ENCODE data around the gene ZNF716.
"Not testable (repeated sequence)": the region's sequence is repeated elsewhere in the genome, so short reads cannot be mapped to it uniquely, and the experiment has no call there.

The ZNF716 gene

GRCh38 chr7:57449904-57450303, at the start of gene ZNF716:
ZNF716 (plus strand) TSS chr7:57450177; CDS start chr7:57450289, 112 bp downstream.
- DNase-seq (ENCODE audit: low spot score): no peak

DNA sequence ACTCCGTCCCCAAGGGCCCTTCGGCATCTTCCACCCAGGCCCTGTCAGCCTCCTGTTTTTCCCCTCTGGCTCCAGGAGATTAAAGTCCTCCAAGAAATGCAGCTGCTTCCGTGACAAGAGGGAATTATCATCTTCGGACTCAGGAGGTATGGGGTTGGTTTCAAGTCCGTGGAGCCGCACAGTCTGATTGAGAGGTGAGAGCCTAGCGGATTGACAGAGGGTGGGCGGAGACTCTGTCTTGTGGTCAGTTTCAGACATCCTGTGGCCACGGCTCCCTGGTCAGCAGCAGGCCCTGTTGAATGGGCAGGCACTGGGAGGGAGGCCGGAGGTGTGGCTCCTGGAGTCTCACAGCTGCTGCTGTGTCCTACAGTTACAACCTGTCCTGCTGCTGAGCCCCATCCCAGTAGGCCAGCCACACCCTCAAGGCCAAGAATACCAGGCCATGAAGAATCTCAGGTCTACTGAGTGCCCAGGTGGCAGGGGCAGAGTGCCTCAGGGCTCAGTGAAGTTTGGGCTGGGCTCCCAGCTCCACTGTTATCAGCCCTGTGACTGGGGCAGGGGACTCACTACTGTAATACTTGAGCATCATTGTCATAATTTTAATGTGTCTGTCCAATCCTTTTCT, 49.3 kb upstream of the ZNF716 start:
- DNase-seq (ENCODE audit: low spot score): no peak

DNA sequence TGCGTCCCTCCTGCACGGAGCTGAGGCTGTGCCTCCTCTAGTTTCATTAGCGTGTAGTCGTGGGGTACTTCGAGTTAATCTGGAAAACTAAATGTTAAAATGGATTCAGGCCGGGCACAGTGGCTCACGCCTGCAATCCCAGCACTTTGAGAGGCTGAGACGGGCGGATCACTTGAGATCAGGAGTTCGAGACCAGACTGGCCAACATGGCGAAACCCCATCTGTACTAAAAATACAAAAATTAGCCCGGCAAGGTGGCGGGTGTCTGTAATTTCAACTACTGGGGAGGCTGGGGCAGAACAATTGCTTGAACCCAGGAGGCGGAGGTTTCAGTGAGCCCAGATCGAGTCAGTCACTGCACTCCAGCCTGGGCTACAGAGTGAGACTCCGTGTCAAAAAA, 46.9 kb upstream of the ZNF716 start:
- not testable (repeated sequence) for DNase-seq (ENCODE audit: low spot score)

DNA sequence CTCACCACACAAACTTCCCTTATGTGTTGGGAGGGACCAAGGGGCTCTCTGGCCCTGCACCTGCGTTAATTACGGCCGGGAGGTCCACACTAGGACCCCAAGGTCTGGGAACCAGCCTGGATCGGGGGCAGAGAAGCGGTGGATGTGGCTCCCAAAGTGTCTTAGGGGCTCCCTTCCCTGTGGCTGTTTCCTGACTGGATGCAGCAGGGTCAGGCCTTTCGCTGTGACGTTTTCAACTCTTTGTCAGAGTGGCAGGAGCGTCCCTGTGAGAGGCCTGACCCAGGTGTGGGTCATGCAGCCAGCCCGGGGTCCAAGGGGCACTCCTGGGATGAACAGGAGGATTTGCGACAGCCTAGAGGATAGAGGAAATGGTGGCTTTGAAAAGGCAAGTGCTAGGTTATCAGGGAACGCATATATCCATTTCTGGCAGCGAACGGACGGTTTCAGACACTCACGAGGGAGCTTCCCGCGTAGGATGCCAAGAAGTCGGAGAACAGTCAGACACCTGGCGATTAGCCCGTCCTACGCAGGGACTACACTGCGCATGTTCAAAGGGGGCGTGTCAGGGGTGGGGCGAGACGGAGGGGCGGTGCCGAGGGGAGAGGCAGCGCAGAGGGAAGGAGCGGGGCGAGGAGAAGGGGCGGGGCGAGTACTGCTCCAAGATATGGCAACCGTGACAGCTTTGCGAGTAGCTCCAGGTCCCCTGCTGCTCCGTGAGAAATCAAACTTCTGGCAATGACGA, 46.2 kb upstream of the ZNF716 start:
- no peak for DNase-seq (ENCODE audit: low spot score)

- no peak for DNase-seq (ENCODE audit: low spot score)
These were observed 45.5 kb upstream of the ZNF716 start for GRCh38 chr7:57404343-57404966.

- no peak for DNase-seq (ENCODE audit: low spot score)
These were observed 45.0 kb upstream of the ZNF716 start for GRCh38 chr7:57404967-57405421.

- DNase-seq (ENCODE audit: low spot score): no peak
These were observed 42.9 kb upstream of the ZNF716 start for GRCh38 chr7:57407125-57407524.

DNA sequence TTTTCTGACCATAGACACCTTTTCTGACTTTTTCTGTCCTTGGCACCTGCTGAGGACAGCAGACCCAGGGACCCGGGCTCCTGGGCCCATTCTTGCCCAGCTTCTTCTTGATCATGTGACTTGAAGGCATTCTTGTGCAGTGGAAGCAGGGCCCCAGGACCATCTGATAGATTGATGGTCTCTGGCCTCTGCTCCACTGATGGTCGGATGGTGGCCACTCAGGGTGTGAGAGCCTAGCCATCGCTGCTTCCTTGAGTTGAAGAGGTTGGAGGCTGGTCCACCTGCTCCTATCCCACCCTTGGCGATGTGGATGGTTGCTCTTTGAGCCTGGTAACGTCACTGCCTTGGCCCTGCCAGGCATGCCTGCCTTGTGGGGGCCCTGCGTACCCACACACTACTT, 37.8 kb upstream of the ZNF716 start:
- no peak for DNase-seq (ENCODE audit: low spot score)

DNA sequence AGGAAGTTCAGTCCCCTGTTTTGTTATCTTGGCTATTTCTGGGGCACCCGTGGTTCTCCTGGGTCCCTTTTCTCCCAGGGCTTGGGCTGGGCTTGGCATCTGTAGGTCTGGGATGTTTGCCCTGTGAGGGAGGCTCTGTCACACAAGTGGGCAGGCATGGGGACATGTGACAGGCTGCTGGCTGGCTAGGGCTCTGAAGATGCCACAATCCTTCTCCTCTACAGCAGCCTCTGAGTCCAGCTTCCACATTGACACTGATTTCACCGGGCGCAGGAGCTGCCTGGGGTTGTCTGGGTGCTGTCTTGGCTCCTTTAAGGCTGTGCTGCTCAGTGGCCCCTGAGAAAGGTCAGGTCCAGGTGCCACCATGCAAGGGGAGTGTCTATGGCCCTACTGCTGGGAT, 37.4 kb upstream of the ZNF716 start:
- DNase-seq (ENCODE audit: low spot score): no peak

- no peak for DNase-seq (ENCODE audit: low spot score)
These were observed 36.2 kb upstream of the ZNF716 start for GRCh38 chr7:57413529-57414398.

- DNase-seq (ENCODE audit: low spot score): no peak
These were observed 35.6 kb upstream of the ZNF716 start for GRCh38 chr7:57414415-57414814.

DNA sequence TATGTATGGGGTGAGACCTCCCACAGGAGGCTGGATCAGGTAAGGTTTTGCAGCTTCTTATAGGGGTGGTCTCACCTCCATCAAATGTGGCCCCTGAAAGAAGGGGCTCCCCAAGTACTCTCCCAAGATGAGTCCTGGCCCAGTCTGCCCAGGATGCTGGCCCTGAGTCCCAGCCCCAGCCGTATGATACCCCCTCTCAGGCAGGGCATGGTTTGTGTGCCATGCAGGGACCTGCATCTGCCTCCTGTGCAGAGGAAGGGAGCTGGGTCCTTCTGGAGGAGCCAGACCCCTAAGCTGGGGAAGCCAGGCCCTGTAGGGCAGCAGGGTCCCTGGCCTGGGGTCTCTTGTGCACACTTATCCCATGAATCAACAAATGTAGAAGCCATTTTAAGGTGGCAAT, 35.1 kb upstream of the ZNF716 start:
- no peak for DNase-seq (ENCODE audit: low spot score)

DNA sequence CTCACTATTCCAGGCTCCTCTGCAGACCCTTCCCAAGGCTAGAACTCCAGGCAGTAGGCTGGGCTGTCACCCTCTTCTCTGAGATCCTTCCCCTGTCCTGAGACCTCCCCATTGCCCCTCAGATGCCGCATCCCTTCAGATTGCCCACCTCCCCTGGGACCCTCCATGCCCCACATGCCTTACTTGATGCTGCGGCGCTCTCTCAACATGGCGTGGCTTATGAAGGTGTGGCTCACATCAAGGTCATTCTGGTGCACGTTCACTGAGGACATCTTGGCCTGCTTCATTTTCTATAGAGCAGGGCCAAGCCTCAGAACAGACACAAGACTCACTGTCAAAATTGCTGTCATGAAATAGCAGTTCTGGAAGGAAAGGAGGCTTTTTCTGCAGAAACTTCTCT, 34.7 kb upstream of the ZNF716 start:
- no peak for DNase-seq (ENCODE audit: low spot score)

- DNase-seq (ENCODE audit: low spot score): no peak
These were observed 34.2 kb upstream of the ZNF716 start for GRCh38 chr7:57415730-57416129.

DNA sequence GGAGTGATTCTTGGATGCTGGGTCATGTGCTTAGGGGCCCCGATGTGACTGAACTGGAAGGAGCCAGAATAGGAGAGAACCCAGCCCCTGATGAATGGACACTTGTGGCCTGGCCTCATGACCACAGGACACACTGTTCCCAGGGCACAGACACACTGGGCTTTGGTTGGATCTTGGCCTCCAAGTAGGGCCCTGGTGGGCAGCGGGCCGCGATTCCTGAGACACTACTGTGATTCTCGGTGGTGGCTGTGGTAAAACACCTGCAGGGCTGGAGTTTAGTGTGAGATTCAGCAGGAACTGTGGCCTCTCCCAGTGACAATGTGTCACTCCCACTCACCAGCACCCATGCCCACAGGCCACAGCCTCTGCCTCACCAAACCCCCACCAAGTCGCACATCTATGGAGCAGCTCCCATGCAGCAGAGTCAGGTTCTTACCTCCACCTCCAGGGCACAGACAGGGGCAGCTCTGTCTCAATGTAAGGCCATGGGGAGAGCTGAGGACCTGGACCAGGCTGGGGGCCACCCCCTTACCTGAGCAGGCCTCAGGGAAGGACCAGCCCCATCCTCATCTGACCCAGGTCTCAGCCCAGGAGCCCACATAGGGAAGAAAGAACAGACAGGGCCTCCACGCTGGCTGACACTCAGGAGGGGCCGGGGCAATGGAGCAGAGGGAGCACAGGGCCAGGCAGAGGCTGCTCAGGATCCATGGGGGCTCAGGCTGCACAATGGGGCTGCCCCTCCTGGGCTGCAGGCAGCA, 33.2 kb upstream of the ZNF716 start:
- no peak for DNase-seq (ENCODE audit: low spot score)

- no peak for DNase-seq (ENCODE audit: low spot score)
These were observed 32.2 kb upstream of the ZNF716 start for GRCh38 chr7:57417736-57418135.

DNA sequence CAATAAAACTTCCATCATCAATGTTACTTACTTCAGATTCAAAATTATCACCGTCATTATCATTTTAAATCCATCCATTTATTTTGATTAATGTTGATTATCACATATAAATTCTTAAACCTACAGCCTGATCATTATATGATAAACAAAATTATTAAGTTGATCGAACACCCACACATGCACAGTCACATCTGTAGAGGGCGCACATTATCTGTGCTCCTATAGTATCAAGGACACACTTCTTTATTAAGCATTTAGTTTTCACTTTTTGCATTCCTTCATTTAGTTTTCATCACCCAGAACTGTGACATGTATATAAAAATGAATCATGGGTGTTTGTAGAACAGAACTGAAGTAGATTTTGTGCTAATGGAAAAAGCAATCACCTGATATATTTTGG, 26.2 kb upstream of the ZNF716 start:
- no peak for DNase-seq (ENCODE audit: low spot score)

GRCh38 chr7:57424515-57425238, 25.3 kb upstream of the ZNF716 start:
- no peak for DNase-seq (ENCODE audit: low spot score)

DNA sequence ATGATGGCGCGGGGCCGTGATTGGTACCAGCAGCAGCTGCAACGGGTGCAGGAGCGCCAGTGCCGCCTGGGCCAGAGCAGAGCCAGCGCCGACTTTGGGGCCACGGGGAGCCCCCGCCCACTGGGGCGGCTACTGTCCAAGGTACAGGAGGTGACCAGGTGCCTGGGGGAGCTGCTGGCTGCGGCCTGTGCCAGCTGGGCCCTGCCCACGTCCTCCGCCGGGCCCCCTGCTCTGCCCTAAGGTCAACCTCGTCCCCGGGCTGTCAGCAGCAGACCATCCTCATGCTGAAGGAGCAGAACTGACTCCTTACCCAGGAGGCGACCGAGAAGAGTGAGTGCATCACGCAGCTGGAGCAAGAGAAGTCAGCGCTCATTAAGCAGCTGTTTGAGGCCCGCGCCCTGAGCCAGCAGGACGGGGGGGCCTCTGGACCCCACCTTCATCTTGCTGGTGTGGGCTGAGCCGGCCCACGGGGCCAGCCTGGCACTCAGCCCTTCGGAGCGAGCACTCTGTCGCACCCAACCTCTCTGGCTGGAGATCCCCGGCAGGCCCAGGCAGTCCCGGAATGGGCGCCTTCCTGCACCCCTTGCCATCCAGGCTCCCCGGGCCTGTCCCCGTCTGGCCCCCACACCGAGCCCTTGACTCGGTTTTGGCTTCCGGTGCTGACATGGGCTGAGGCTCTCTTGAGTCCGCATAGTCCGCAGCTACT, 24.6 kb upstream of the ZNF716 start:
- no peak for DNase-seq (ENCODE audit: low spot score)

- no peak for DNase-seq (ENCODE audit: low spot score)
These were observed 23.9 kb upstream of the ZNF716 start for GRCh38 chr7:57425969-57426628.
